Measurements from ENCODE around the gene ALPI.
A peak's percentile ranks its signal among the peaks of the same experiment; 100 is the strongest.

Gene ALPI

GRCh38 chr2:232502911-232503808, 47.2 kb downstream of the ALPI start:
- DNase-seq = peak; percentile 25

GRCh38 chr2:232503809-232504323, 47.9 kb downstream of the ALPI start:
- DNase-seq = no peak

- DNase-seq = peak; percentile 64
Measured at GRCh38 chr2:232504438-232504837, 48.5 kb downstream of the ALPI start.

GRCh38 chr2:232505856-232506255, 49.9 kb downstream of the ALPI start:
- no peak for DNase-seq

GRCh38 chr2:232506709-232507108, 50.8 kb downstream of the ALPI start:
- DNase-seq = no peak

- no peak for DNase-seq
Measured at GRCh38 chr2:232508251-232508650, 52.3 kb downstream of the ALPI start.
